Non-pigmented ciliary epithelial cell (primary cell): ENCODE results near the gene FOXC2.
A peak's percentile ranks its signal among the peaks of the same experiment; 100 is the strongest.

Source experiments
- DNase-seq: peaks from one replicate; pipeline ENCODE4 v3.0.0-alpha.2; 2010; ENCODE audit warnings: low read depth

FOXC2 gene

GRCh38 chr16:86573646-86574508 lies 7.2 kb downstream of the FOXC2 start:
- DNase-seq: no peak

GRCh38 chr16:86574646-86575045 lies 8.0 kb downstream of the FOXC2 start:
- no peak for DNase-seq

- no peak for DNase-seq
Observed at GRCh38 chr16:86575095-86575685, 8.6 kb downstream of the FOXC2 start.

GRCh38 chr16:86575754-86576557 lies 9.3 kb downstream of the FOXC2 start:
- DNase-seq: peak; percentile 72

GRCh38 chr16:86576591-86577313 lies 10.1 kb downstream of the FOXC2 start:
- no peak for DNase-seq

GRCh38 chr16:86577314-86577971 lies 10.8 kb downstream of the FOXC2 start:
- DNase-seq: no peak

- no peak for DNase-seq
Observed at GRCh38 chr16:86578061-86578599, 11.5 kb downstream of the FOXC2 start, which contains the start of gene FOXL1. TSS of gene FOXL1 (plus strand) at chr16:86578549. CDS start at chr16:86578724, 175 bp downstream.

- no peak for DNase-seq
Observed at GRCh38 chr16:86578611-86579267, 12.1 kb downstream of the FOXC2 start.

- DNase-seq: no peak
Observed at GRCh38 chr16:86579268-86580062, 12.8 kb downstream of the FOXC2 start.

- DNase-seq: no peak
Observed at GRCh38 chr16:86580063-86580790, 13.6 kb downstream of the FOXC2 start.

GRCh38 chr16:86580791-86581170 lies 14.2 kb downstream of the FOXC2 start:
- no peak for DNase-seq

- DNase-seq: no peak
Observed at GRCh38 chr16:86581458-86581857, 14.8 kb downstream of the FOXC2 start.

- no peak for DNase-seq
Observed at GRCh38 chr16:86584071-86584685, 17.5 kb downstream of the FOXC2 start.

- no peak for DNase-seq
Observed at GRCh38 chr16:86584726-86585721, 18.4 kb downstream of the FOXC2 start.

- DNase-seq: no peak
Observed at GRCh38 chr16:86585821-86586611, 19.4 kb downstream of the FOXC2 start.

- no peak for DNase-seq
Observed at GRCh38 chr16:86587487-86587886, 20.9 kb downstream of the FOXC2 start.
